Nucleus accumbens (tissue), 56 donors: ENCODE measurements around the gene NRSN1.

ENCODE experiments used
- DNase-seq, 56 donors: peaks; one replicate each; lab custom pipeline; 2025; lab: John Stamatoyannopoulos, UW

The NRSN1 gene

GRCh38 chr6:24125980-24126379 is at the start of gene NRSN1:
NRSN1 (plus strand) TSS chr6:24126215; CDS start chr6:24134328, 8,113 bp downstream.
- peak in 46 of 56 donors; percentile 11 to 79 (median 46) for DNase-seq

DNA sequence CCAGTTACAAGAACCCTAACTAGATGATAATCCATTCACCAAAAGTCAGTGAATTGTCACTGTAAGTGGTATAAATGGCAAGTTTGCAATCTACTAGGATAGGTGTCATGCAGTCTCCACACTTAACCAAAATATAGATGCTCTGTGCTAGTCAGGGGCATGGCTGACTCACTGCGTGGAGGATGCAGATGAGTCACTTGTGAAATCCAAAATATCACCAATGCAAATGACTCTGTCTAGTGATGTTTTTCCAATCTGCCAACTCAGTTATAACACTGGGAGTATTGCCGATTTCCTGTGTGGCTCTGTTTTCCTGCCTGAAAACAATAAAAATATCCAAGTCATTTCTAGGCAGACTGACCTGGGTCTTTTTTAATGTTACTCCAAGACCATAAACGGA is 47.8 kb upstream of the NRSN1 start:
- DNase-seq, result peak in 25 of 56 donors; percentile 1 to 72 (median 21)

- DNase-seq, result no peak
Observed at GRCh38 chr6:24079076-24079475, 46.9 kb upstream of the NRSN1 start.

DNA sequence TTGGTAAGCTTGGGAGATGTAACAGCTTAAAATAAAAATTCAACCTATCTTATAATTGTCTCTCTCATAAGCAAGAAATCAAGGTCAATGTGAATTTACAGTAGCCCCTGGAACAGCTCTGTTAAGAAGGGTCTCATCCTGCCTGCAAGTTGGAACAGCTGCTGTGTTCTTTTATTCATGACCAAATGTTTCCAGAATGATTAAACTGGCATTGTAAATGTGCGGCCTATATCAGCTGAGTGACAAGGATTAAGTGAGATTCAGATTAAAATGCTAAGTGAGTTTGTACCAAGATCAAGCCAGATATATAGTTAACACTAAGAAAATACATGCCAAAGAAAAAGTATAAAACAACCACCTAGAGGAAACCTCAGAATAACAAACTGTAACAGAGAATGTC is 45.3 kb upstream of the NRSN1 start:
- no peak for DNase-seq

DNA sequence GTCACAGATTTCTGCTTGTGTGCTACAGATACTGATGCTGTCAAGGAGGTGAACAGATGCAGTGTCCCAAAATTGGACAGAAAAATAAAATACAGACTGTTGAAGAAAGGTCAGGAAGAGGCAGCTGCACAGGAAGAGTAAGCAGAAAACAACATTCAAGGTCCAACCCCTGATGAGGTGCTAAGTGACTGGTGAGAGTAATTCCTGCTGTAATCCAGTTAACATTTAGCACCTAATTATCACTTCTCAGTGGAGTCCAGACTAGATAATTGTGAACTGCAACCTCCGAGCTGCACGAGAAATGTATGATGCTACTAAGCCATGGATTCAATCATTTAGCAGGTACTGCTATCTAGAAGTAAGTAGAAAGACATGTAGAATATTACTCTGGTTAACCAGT is 36.3 kb upstream of the NRSN1 start:
- no peak for DNase-seq

DNA sequence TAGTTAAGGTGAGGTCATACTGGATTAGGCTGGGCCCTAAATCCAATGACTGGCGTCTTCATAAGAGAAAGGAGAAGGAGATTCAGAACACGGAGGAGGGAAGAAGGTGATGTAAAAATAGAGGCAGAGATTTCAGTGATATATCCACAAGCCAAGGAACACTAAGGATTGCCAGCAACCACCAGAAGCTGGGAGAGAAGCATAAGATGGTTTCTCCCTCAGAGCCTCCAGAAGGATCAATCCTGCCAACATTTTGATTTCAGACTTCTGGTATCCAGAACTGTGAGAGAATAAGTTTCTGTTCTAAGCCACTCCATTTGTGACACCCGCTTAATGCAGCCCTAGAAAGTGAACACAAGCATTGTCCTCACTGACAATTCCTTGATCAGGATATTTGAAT is 33.6 kb upstream of the NRSN1 start:
- no peak for DNase-seq

- DNase-seq, result no peak
Observed at GRCh38 chr6:24093381-24093780, 32.6 kb upstream of the NRSN1 start.

GRCh38 chr6:24099181-24099580 is 26.8 kb upstream of the NRSN1 start:
- no peak for DNase-seq

DNA sequence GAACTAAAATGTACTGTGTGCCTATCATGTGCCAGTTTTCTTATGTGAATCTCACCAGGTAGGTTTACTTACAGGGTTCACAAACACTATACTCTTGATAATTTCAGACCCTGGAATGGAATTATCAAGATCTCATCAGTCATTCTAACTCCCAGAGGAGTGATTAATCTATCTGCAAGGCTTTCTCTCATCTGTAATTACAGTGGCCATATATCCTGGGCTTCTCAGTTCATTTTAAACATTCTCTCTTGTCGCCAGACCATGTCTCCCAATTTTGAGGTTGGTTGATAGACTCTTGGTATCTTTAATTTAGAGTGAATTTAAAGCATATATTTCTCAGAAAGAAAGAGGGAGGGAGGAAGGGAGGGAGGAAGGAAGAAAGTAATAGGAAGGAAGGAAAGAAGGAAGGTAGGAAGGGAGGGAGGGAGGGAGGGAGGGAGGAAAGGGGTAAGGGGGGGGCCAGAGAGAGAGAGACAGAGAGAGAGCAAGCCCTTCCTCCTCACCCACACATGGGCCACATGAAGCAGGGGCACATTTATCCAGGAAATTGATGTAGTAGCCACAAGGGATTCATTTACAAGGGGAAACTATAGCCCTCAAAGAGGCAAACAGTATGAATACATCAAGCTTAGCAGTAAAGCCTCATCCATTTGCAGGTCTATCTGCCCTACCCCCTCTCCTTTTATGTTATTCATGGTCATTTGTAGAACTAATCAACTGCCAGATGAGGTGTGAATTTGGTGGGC is 25.8 kb upstream of the NRSN1 start:
- DNase-seq, result no peak

- DNase-seq, result no peak
Observed at GRCh38 chr6:24100770-24101155, 25.3 kb upstream of the NRSN1 start.

DNA sequence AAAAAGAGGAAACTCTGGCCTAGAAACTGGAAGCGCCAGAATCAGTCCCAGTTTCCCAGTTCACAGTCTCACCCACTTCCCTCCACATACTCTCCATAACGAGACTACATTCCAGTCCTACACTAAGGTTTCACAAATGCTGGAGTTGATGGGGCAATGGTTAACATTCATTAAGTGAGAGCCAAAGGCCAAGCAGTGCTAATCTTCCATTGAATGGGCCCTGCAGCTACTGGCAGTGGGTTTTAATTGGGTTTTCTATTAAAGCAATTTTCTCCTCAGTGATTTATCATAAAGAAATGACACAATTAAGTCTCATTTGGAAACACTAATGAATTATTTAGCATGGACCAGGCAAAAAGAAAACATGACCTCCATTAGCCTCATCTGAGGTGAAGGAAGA is 20.8 kb upstream of the NRSN1 start:
- peak in 6 of 56 donors; percentile 7 to 36 (median 19) for DNase-seq

GRCh38 chr6:24106291-24106690 is 19.7 kb upstream of the NRSN1 start:
- no peak for DNase-seq

DNA sequence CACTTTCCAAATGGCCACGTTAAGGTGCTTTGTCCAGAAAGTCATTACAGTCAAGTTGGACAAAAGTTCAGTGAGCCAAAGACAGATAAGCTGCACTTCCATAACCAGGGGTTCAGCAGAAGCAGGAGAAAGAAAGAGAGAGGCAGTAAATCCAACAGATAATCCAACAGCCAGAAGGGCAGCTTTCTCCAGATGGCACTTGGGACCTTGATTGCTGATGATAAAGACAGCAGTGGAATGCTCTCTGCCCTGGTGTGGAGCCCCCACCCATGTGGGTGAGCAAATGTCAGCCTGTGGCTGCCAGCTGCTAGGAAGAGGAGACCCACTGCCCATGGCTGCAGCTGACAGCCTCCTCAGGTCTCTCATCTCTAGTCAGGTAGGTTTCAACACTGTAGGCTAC is 18.7 kb upstream of the NRSN1 start:
- no peak for DNase-seq

- DNase-seq, result peak in 6 of 56 donors; percentile 6 to 17 (median 11)
Observed at GRCh38 chr6:24108056-24108455, 18.0 kb upstream of the NRSN1 start.

GRCh38 chr6:24110417-24110816 is 15.6 kb upstream of the NRSN1 start:
- no peak for DNase-seq

DNA sequence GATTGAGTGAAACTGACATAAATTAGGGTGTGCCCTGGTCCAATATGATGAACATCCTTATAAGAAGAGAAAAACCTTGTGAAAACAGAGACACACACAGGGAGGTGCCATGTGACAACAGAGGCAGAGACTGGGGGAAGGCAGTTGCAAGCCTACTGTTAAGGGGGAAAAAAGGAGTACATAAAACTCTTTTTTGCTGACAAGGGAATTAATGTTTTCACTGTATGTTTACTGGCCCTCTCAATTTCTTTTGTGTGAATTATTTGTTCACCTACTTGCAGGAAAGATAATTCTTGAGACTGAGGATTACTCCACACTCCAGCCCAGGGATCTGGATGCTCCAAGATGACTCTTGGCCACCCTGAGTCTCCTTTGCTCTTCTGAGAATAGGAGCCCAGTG is 12.1 kb upstream of the NRSN1 start:
- DNase-seq, result no peak

DNA sequence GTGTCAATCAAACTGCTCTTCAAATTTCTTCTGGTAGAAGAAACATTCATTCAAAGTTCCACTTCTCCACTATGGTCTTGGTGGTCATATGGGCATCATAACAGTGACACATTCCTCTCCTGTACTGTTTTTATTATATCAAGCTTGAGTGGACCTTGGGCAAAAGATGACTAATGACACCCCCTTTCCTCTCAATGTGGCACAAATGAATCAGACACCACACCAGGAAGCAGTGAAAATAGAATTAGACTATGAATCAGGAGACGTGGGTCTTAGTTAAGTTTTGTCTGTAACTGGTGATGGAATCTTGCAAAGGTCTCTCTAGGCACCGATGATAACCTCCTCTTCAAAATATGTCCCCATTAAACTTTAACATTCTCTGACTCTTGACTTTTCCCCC is 9.0 kb upstream of the NRSN1 start:
- no peak for DNase-seq

DNA sequence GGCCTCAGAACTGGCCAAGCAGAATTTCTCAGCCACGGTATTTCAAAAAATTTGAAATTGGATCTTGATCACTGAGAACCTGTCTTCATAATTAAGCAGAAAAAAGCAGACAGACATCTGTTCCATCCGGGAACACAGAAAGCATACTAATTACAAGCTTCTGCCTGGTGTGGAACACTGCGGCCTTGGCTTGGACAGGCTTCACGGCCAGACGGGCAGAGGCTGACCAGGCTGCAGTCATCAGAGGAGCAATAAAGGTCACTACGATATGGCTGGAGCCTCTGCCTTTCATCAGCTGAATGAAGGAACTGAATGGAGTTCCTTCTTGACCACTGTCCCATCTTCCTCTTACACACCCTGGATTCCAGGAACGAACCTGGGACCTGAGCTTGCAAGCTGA is 3.9 kb upstream of the NRSN1 start:
- peak in 2 of 56 donors; percentile 3 to 4 for DNase-seq

- peak in 24 of 56 donors; percentile 6 to 64 (median 20) for DNase-seq
Observed at GRCh38 chr6:24126586-24127192, 674 bp downstream of the NRSN1 start.

DNA sequence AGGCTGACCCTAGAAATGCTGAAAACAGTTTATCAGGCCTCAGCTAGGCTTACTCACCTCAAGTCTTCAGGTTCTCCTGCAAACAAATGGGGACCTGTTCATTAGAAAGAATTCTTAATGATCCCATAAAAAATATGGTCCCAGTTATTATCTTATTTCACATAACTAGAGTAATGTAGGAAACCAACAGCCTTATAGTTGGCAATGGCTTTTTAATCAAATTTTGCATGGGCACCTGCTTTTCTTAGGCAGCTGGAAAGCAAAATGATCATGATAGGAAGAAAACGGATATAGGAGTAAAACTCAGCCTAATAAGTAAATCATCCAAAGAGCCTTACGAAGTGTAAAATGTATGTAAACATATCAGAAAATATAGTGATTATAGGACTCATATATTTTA is 1.3 kb downstream of the NRSN1 start:
- DNase-seq, result no peak

DNA sequence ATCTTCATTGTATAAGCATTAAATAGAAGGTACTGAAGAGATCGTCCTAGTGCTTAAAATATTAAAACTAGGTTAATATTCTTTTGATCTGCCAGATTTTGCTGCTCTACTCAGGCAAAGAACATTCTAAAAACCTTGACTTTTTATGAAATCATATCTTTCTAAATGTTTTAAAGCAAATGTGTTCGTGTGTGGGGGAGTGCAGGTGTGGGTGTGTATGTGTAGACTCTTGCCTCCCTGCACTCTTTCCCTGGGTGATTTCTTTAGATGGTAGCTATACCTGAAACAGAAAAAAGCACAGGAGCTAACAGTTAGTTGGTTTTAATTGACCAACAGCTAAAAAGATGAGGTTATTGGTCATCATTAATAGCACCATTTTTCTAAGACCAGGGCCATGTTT is 5.7 kb downstream of the NRSN1 start:
- DNase-seq, result peak in 4 of 56 donors; percentile 25 to 54 (median 38)

- DNase-seq, result no peak
Observed at GRCh38 chr6:24139080-24139479, 13.1 kb downstream of the NRSN1 start.
